ENCODE results near the gene DDC.

GRCh38 chr7:50495746-50496145 is 69.5 kb downstream of the DDC start:
- TF ChIP-seq CTCF (optimal IDR thresholded peaks at IDR 0.05 in 1 of 3, IDR thresholded peaks at IDR 0.05 in 1 of 3, conservative IDR thresholded peaks at IDR 0.05 in 1 of 3; ENCODE audit: extremely low read depth in 1 of 3, insufficient read depth in 2 of 3, low read length in 3 of 3) = no peak
- TF ChIP-seq EZH2 (IDR thresholded peaks at IDR 0.05; ENCODE audit: low read length) = no peak

Measured in keratinocyte (primary cell).